Measurements from ENCODE around the gene PKP3.

- TF ChIP-seq CTCF (IDR thresholded peaks at IDR 0.05) (no peak), POLR2AphosphoS5 (IDR thresholded peaks at IDR 0.05) (no peak)
Measured at GRCh38 chr11:407651-408123, 13.7 kb downstream of the PKP3 start.

Data from breast epithelium (tissue), 3 donors.